Natural killer cell (primary cell): Measurements from ENCODE around the gene CSNK1G2. TPM values are rescaled to one million over a fixed set of nuclear protein-coding genes. Genes with fewer than 3 reads are reported as not detected.

Experiments
- ATAC-seq, 3 donors: fragments of 150-1000 bp in 2 of 3; fragments of 200-7000 bp in 1 of 3; cut with Tn5 transposase; 1 replicate in 1 of 3; 2 replicates in 2 of 3; pipeline ENCODE4 v1.10.0; 2021; ENCODE audit warnings: mild to moderate bottlenecking in 2 of 3, moderate library complexity in 2 of 3
- DNase-seq, 2 donors: peaks; one replicate each; pipeline versions ENCODE4 v3.0.0 to v3.0.0-alpha.2; 2013 to 2021; ENCODE audit warnings: mixed read lengths in 1 of 2
- H3K27ac ChIP-seq: one replicate; pipeline ENCODE4 v1.5.1; 2013; ENCODE audit warnings: mild to moderate bottlenecking, low read length
- H3K27me3 ChIP-seq: one replicate; pipeline ENCODE4 v1.6.1; 2013; ENCODE audit warnings: low read length; ENCODE audit not compliant: control insufficient read depth, insufficient read depth
- H3K36me3 ChIP-seq: one replicate; pipeline ENCODE4 v1.6.1; 2013; ENCODE audit warnings: low read length; ENCODE audit not compliant: control insufficient read depth, insufficient read depth
- H3K4me1 ChIP-seq: one replicate; pipeline ENCODE4 v1.6.1; 2013; ENCODE audit warnings: low read length; ENCODE audit not compliant: control insufficient read depth, insufficient read depth
- H3K4me3 ChIP-seq: one replicate; pipeline ENCODE4 v1.5.1; 2013; ENCODE audit warnings: low read length
- H3K9me3 ChIP-seq: one replicate; pipeline ENCODE4 v1.6.1; 2013; ENCODE audit warnings: low read length; ENCODE audit not compliant: control insufficient read depth, insufficient read depth
- H3K27ac Mint-ChIP-seq, 2 donors: one replicate each; pipeline ENCODE4 v1.8.0; 2022; ENCODE audit warnings: mild to moderate bottlenecking in 2 of 2, mixed read lengths in 2 of 2, moderate library complexity in 1 of 2
- H3K27me3 Mint-ChIP-seq, 2 donors: one replicate each; pipeline ENCODE4 v1.8.0; 2022; ENCODE audit warnings: low read depth in 2 of 2, mixed read lengths in 2 of 2
- H3K36me3 Mint-ChIP-seq: one replicate; pipeline ENCODE4 v1.8.0; 2022; ENCODE audit warnings: mixed read lengths
- H3K4me1 Mint-ChIP-seq, 2 donors: one replicate each; pipeline ENCODE4 v1.8.0; 2022; ENCODE audit warnings: mixed read lengths in 2 of 2
- H3K4me3 Mint-ChIP-seq: one replicate; pipeline ENCODE4 v1.8.0; 2022; ENCODE audit warnings: mild to moderate bottlenecking, moderate library complexity, mixed read lengths
- H3K9me3 Mint-ChIP-seq, 2 donors: one replicate each; pipeline ENCODE4 v1.8.0; 2022; ENCODE audit warnings: mixed read lengths in 2 of 2
- WGBS: methylation state at CpG from one replicate; pipeline ENCODE4 v1.1.7; 2013; ENCODE audit warnings: missing lambda C conversion rate; ENCODE audit not compliant: insufficient coverage; 5-methylcytosine and 5-hydroxymethylcytosine counted together
- intact Hi-C: fragments of 100-400 bp; cut with micrococcal nuclease; formaldehyde crosslinking; loops from one replicate; pipeline ENCODE4 v1.14.2; 2022
- total RNA-seq, 4 donors: library from RNA; stranded (reverse); fragments of 120-200 nt in 1 of 4; gene quantifications; one replicate each; pipeline versions ENCODE4 v1.2.3 to v1.2.4, GENCODE V29; 2013 to 2022
- TF ChIP-seq, protein P1 (sequence below): fragments of 200-600 bp; IDR thresholded peaks from one replicate; pipeline ENCODE4 v1.8.0; 2022; ENCODE audit warnings: antibody characterized with exemption

Gene CSNK1G2
- total RNA-seq, 3 donors from 2014 or later (not counting 1 experiment from before 2014, with no cell fraction given): 138 to 143 (median 139) TPM

DNA sequence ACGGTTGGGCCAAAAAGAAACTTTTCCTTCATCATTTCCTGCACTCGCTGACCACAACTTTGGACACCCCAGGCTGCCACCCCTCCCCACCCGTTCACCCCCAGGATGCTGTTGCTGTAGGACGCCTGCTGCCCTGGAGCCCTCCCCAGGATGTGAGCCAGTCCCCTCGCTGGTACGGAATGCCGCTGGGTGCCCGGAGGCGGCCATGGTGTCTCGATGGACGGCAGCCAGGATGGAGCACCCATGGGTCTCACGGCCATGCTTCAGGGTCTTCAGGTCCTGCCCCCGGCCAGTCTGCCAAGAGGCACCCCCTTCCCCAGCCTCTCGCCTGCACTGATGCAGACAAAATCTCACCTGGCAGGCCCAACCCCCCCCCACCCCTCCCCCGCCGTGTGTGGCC lies 15.4 kb upstream of the CSNK1G2 start:
- no peaks in the 10 kb centered on the region for H3K9me3 Mint-ChIP-seq
- no peaks in the 10 kb centered on the region for H3K27me3 Mint-ChIP-seq
- H3K9me3 ChIP-seq: no peaks in the 10 kb centered on the region
- H3K4me1 Mint-ChIP-seq: peaks cover 9 to 23% of the 10 kb centered on the region in 2 donors
- DNase-seq (no peak), ATAC-seq (no peak)
- no peaks in the 10 kb centered on the region for H3K27me3 ChIP-seq
- no peaks in the 10 kb centered on the region for H3K36me3 Mint-ChIP-seq
- no peak overlapping the region for H3K27ac Mint-ChIP-seq
- H3K4me3 Mint-ChIP-seq: no peak overlapping the region
- WGBS: 88% methylated on average over 13 of the region's 16 CpGs
- no peak overlapping the region for H3K4me3 ChIP-seq
- TF ChIP-seq, protein P1, sequence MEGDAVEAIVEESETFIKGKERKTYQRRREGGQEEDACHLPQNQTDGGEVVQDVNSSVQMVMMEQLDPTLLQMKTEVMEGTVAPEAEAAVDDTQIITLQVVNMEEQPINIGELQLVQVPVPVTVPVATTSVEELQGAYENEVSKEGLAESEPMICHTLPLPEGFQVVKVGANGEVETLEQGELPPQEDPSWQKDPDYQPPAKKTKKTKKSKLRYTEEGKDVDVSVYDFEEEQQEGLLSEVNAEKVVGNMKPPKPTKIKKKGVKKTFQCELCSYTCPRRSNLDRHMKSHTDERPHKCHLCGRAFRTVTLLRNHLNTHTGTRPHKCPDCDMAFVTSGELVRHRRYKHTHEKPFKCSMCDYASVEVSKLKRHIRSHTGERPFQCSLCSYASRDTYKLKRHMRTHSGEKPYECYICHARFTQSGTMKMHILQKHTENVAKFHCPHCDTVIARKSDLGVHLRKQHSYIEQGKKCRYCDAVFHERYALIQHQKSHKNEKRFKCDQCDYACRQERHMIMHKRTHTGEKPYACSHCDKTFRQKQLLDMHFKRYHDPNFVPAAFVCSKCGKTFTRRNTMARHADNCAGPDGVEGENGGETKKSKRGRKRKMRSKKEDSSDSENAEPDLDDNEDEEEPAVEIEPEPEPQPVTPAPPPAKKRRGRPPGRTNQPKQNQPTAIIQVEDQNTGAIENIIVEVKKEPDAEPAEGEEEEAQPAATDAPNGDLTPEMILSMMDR: no peak
- peaks cover 13% of the 10 kb centered on the region for H3K36me3 ChIP-seq
- intact Hi-C loops: loop anchor here (5.0 kb wide), 2 partner anchors 42 to 92 kb away; partner anchors contain the start of gene BTBD2
- peaks cover 30% of the 10 kb centered on the region for H3K4me1 ChIP-seq
- H3K27ac ChIP-seq: no peak overlapping the region

DNA sequence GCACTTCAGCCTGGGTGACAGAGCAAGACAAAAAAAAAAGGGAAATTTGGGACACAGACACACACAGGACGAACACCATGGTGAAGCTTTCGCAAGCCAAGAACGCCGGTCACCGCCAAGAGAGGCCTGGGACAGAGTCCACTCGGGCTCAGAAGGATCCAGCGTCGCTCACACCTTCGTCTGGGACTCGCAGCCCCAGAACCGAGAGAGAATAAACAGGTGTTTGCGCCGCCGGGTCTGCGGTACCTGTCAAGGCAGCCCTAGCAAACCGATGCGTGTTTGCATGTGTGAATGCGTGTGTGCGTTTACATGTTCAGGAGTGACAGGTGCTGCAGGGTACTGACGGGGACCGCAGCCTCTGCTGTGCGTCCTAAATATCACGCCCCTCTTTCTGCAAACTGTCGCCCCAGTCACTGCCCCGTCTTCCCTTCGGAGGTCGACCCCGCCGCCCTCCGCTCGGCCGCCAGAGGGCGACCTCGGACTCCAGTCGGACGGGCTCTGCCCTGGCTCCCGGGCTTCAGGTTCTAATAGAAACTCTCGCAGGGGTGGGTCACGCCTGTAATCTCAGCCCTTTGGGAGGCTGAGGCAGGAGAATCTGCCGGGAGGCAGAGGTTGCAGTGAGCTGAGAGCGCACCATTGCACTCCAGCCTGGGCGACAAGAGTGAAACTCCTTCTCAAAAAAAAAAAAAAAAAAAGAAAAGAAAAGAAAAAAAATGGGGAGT lies 11.8 kb upstream of the CSNK1G2 start:
- Histone ChIP-seq H3K9me3 (no peaks in the 10 kb centered on the region), H3K4me1 (peaks cover 37% of the 10 kb centered on the region), H3K36me3 (peaks cover 7% of the 10 kb centered on the region), H3K4me3 (peak overlapping the region; percentile 42), H3K27ac (no peak overlapping the region), H3K27me3 (no peaks in the 10 kb centered on the region)
- 20% methylated on average over 40 of the region's 42 CpGs for WGBS
- intact Hi-C loops: loop anchor here (5.0 kb wide), 2 partner anchors 38 to 88 kb away; partner anchors contain the start of gene BTBD2
- ATAC-seq: peak; percentile 94
- Mint-ChIP-seq H3K9me3 (no peaks in the 10 kb centered on the region), H3K27ac (peak overlapping the region; percentile 68 to 74), H3K4me1 (peaks cover 9 to 32% of the 10 kb centered on the region in 2 donors), H3K4me3 (peak overlapping the region; percentile 92), H3K36me3 (no peaks in the 10 kb centered on the region), H3K27me3 (peaks cover 0 to 3% of the 10 kb centered on the region in 2 donors)
- peak; percentile 87 to 89 for DNase-seq
- TF ChIP-seq, protein P1: peak; percentile 93

DNA sequence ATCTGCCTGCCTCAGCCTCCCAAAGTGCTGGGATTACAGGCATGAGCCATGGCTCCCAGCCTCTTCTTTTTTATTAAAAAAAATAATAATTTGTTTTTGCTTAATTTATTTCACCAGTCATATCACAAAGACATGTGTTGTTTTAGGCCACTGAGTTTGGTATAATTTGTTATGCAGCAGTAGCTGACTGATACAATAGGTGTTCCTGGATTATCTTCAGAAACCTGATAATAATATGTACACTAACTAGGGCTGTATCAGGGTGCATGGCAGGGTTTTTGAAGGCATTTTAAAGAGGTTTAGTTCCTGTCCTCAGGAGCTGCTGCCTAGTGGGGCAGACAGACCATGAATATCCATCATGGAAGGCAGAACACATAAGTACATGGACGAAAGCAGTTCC lies 9.5 kb upstream of the CSNK1G2 start:
- Mint-ChIP-seq H3K36me3 (no peaks in the 10 kb centered on the region), H3K4me1 (peaks cover 14 to 40% of the 10 kb centered on the region in 2 donors), H3K27ac (no peak overlapping the region), H3K4me3 (no peak overlapping the region), H3K27me3 (peaks cover 0 to 3% of the 10 kb centered on the region in 2 donors), H3K9me3 (no peaks in the 10 kb centered on the region)
- no peaks in the 10 kb centered on the region for H3K27me3 ChIP-seq
- H3K4me1 ChIP-seq: peaks cover 37% of the 10 kb centered on the region
- H3K27ac ChIP-seq: no peak overlapping the region
- intact Hi-C loops: no loop called here
- H3K36me3 ChIP-seq: no peaks in the 10 kb centered on the region
- no peak for ATAC-seq
- TF ChIP-seq, protein P1: no peak
- H3K4me3 ChIP-seq: no peak overlapping the region
- WGBS: 100% methylated on average over 1 of the region's 1 CpG
- no peaks in the 10 kb centered on the region for H3K9me3 ChIP-seq
- no peak for DNase-seq
